GM12801 (cell line): ENCODE data around the gene PKMYT1.
A peak's percentile ranks its signal among the peaks of the same experiment; 100 is the strongest.

Source experiments
- CTCF ChIP-seq: IDR thresholded peaks from one replicate; pipeline ENCODE4 v1.5.1; 2011; ENCODE audit warnings: control low read depth; ENCODE audit not compliant: insufficient read length; ENCODE audit errors: extremely low read depth

The PKMYT1 gene

GRCh38 chr16:2929693-2930092 lies 50.6 kb downstream of the PKMYT1 start:
- no peak for TF ChIP-seq CTCF

- no peak for TF ChIP-seq CTCF
Measured at GRCh38 chr16:2928796-2929195, 51.5 kb downstream of the PKMYT1 start.

- peak; percentile 35 for TF ChIP-seq CTCF
Measured at GRCh38 chr16:2927010-2927646, 53.1 kb downstream of the PKMYT1 start.

- TF ChIP-seq CTCF = no peak
Measured at GRCh38 chr16:2926650-2926999, 53.6 kb downstream of the PKMYT1 start.

- TF ChIP-seq CTCF = no peak
Measured at GRCh38 chr16:2925951-2926649, 54.1 kb downstream of the PKMYT1 start.

GRCh38 chr16:2924901-2925755 lies 55.1 kb downstream of the PKMYT1 start:
- no peak for TF ChIP-seq CTCF

GRCh38 chr16:2923481-2923880 lies 56.8 kb downstream of the PKMYT1 start:
- TF ChIP-seq CTCF = no peak
